Loucy (cell line): Measurements from ENCODE around the gene SLC9A9.

ENCODE experiments used
- H2AFZ ChIP-seq: fragments of 200-600 bp; sonication (generic); 2 replicates; pipeline ENCODE4 v1.6.0; 2016; ENCODE audit warnings: antibody characterized with exemption, mild to moderate bottlenecking, low read length, moderate library complexity
- H3F3A ChIP-seq: fragments of 200-600 bp; 2 replicates; pipeline ENCODE4 v1.6.0; 2016; ENCODE audit warnings: antibody characterized with exemption, low read depth, mild to moderate bottlenecking
- H3K27me3 ChIP-seq: fragments of 200-600 bp; sonication (generic); 2 replicates; pipeline ENCODE4 v1.6.1; 2014; ENCODE audit warnings: low read length, mild to moderate bottlenecking; ENCODE audit not compliant: insufficient read depth, poor library complexity, severe bottlenecking
- H3K36me3 ChIP-seq: fragments of 200-600 bp; sonication (generic); 2 replicates; pipeline ENCODE4 v1.6.1; 2016; ENCODE audit warnings: low read length; ENCODE audit not compliant: insufficient read depth
- H3K4me1 ChIP-seq: fragments of 200-600 bp; sonication (generic); 2 replicates; pipeline ENCODE4 v1.5.1; 2014; ENCODE audit warnings: low read length, mild to moderate bottlenecking; ENCODE audit not compliant: insufficient read depth, poor library complexity, severe bottlenecking
- H3K4me2 ChIP-seq: fragments of 200-600 bp; sonication (generic); 2 replicates; pipeline ENCODE4 v1.6.0; 2014; ENCODE audit warnings: antibody characterized with exemption, low read length, low read depth, mild to moderate bottlenecking; ENCODE audit not compliant: poor library complexity, severe bottlenecking
- H3K4me3 ChIP-seq: fragments of 200-600 bp; sonication (generic); 2 replicates; pipeline ENCODE4 v1.5.1; 2014; ENCODE audit warnings: low read length, mild to moderate bottlenecking, mixed read lengths; ENCODE audit not compliant: poor library complexity, severe bottlenecking
- H3K79me2 ChIP-seq: fragments of 200-600 bp; sonication (generic); 2 replicates; pipeline ENCODE4 v1.6.1; 2014; ENCODE audit warnings: low read length; ENCODE audit not compliant: insufficient read depth
- H3K9ac ChIP-seq: fragments of 200-600 bp; sonication (generic); 2 replicates; pipeline ENCODE4 v1.6.0; 2014; ENCODE audit warnings: mild to moderate bottlenecking, low read depth, low read length, moderate library complexity; ENCODE audit not compliant: poor library complexity, severe bottlenecking
- H3K9me2 ChIP-seq: fragments of 200-600 bp; sonication (generic); replicated peaks from 2 replicates; pipeline ENCODE4 v1.6.1; 2016; ENCODE audit warnings: low read depth, low read length, mixed read lengths
- H3K9me3 ChIP-seq: fragments of 200-600 bp; sonication (generic); 2 replicates; pipeline ENCODE4 v1.6.1; 2014; ENCODE audit warnings: mild to moderate bottlenecking, antibody characterized with exemption, low read length, low read depth; ENCODE audit not compliant: insufficient read depth
- H4K20me1 ChIP-seq: fragments of 200-600 bp; sonication (generic); 2 replicates; pipeline ENCODE4 v1.6.0; 2014; ENCODE audit warnings: antibody characterized with exemption, low read length, mild to moderate bottlenecking; ENCODE audit not compliant: insufficient read depth, poor library complexity, severe bottlenecking
- CTCF ChIP-seq: fragments of 200-600 bp; sonication (generic); conservative IDR thresholded peaks from 2 replicates; pipeline ENCODE4 v1.5.1; 2014; ENCODE audit warnings: mild to moderate bottlenecking, antibody characterized with exemption, low read length
- EZH2phosphoT487 ChIP-seq: fragments of 200-600 bp; IDR thresholded peaks from 2 replicates; pipeline ENCODE4 v1.6.1; 2018; ENCODE audit warnings: antibody characterized with exemption, mild to moderate bottlenecking, moderate library complexity, borderline replicate concordance

Gene SLC9A9

DNA sequence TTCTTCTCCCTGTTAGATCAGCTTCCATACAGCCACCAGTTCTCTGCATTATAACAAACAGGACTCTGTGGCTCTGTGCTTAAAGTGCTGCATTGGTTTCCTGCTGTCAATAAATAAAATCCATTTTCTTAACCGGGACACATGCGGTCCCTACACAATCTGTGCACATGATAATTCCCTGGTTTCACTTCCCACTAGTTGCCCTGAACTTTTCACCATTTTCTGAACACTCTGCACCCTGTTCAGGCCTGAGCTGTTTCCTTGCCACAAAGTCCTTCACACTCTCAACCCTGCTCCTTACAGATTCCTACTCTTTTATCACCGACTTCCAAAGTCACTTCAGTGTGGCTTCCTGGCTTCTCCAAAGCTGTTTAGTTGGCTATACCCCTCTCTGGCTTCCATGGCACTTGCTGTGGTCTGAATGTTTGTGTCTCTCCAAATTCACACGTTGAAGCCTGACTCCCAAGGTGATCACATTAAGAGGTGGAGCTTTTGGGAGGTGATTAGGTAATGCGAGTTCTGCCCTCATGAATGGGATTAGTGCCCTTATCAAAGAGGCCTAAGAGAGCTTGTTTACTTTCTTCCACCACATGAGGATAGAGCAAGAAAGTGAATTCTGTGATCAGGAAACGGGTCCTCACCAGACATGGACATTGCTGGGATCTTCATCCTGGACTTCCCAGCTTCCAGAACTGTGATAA lies 495.3 kb downstream of the SLC9A9 start:
- TF ChIP-seq CTCF, result no peak
- no peak for TF ChIP-seq EZH2phosphoT487
- Histone ChIP-seq H3K4me1 (peaks cover 20% of the 10 kb centered on the region), H4K20me1 (no peaks in the 10 kb centered on the region), H2AFZ (no peak overlapping the region), H3K9me2 (no peaks in the 10 kb centered on the region), H3K9me3 (no peaks in the 10 kb centered on the region), H3F3A (no peaks in the 10 kb centered on the region), H3K4me3 (no peak overlapping the region), H3K4me2 (no peak overlapping the region), H3K79me2 (no peaks in the 10 kb centered on the region), H3K9ac (no peak overlapping the region), H3K27me3 (no peaks in the 10 kb centered on the region), H3K36me3 (no peaks in the 10 kb centered on the region)

- Histone ChIP-seq H2AFZ (no peak overlapping the region), H3K9ac (no peak overlapping the region), H3K9me2 (no peaks in the 10 kb centered on the region), H3K4me1 (peaks cover 19% of the 10 kb centered on the region), H4K20me1 (no peaks in the 10 kb centered on the region), H3K4me3 (no peak overlapping the region), H3F3A (no peaks in the 10 kb centered on the region), H3K36me3 (no peaks in the 10 kb centered on the region), H3K27me3 (no peaks in the 10 kb centered on the region), H3K79me2 (no peaks in the 10 kb centered on the region), H3K4me2 (no peak overlapping the region), H3K9me3 (no peaks in the 10 kb centered on the region)
- no peak for TF ChIP-seq EZH2phosphoT487
- no peak for TF ChIP-seq CTCF
Measured at GRCh38 chr3:143351895-143352608, 496.2 kb downstream of the SLC9A9 start.

DNA sequence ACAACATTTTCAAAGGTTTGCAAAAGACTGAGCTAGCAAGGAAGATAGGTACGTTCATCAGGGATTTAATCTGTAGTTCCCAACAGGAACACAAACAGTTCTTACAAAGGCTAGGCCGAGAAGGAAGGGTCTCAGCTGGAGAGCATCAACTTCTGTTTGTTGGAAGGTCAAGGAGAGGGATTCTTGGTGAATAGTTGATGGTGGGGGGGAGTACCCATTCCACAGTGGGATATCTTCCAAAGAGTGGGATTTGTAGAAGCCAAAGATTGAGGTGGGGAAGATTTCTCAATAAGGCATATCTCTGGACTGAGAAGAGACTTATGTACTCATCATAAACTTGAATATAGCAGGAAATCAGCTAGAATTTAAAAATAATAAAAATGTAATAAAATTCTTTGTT lies 496.9 kb downstream of the SLC9A9 start:
- no peaks in the 10 kb centered on the region for H3F3A ChIP-seq
- no peaks in the 10 kb centered on the region for H3K9me3 ChIP-seq
- no peak overlapping the region for H2AFZ ChIP-seq
- H3K27me3 ChIP-seq, result no peaks in the 10 kb centered on the region
- H3K36me3 ChIP-seq, result no peaks in the 10 kb centered on the region
- H3K9me2 ChIP-seq, result no peaks in the 10 kb centered on the region
- no peaks in the 10 kb centered on the region for H3K79me2 ChIP-seq
- TF ChIP-seq CTCF, result no peak
- TF ChIP-seq EZH2phosphoT487, result no peak
- no peak overlapping the region for H3K9ac ChIP-seq
- no peak overlapping the region for H3K4me2 ChIP-seq
- no peaks in the 10 kb centered on the region for H4K20me1 ChIP-seq
- peaks cover 19% of the 10 kb centered on the region for H3K4me1 ChIP-seq
- H3K4me3 ChIP-seq, result no peak overlapping the region
